PFSK-1 (cell line): ENCODE data around the gene NFIC.

Experiments used
- FOXP2 ChIP-seq: optimal IDR thresholded peaks from 2 replicates; pipeline ENCODE3; 2011; ENCODE audit warnings: borderline replicate concordance, control low read depth, inconsistent platforms; ENCODE audit not compliant: insufficient read depth; ENCODE audit errors: extremely low read length, extremely low read depth
- POLR2AphosphoS5 ChIP-seq: IDR thresholded peaks from 2 replicates; pipeline ENCODE4 v1.6.1; 2012; ENCODE audit warnings: low read depth, mild to moderate bottlenecking, control low read depth, low read length, moderate library complexity
- SIN3A ChIP-seq: IDR thresholded peaks from 2 replicates; pipeline ENCODE4 v1.6.1; 2012; ENCODE audit warnings: mild to moderate bottlenecking, low read length, moderate library complexity, borderline replicate concordance; ENCODE audit not compliant: insufficient read depth
- TAF1 ChIP-seq: IDR thresholded peaks from 2 replicates; pipeline ENCODE4 v1.6.1; 2012; ENCODE audit warnings: low read length, control low read depth, borderline replicate concordance; ENCODE audit not compliant: insufficient read depth
- TF ChIP-seq, protein P1 (sequence below), 2 experiments: IDR thresholded peaks; 2 replicates each; pipeline versions ENCODE4 v1.6.1 to v1.8.0; 2011 to 2012; ENCODE audit warnings: low read depth in 2 of 2, low read length in 2 of 2, control low read depth in 1 of 2, inconsistent platforms in 1 of 2, mild to moderate bottlenecking in 1 of 2, moderate library complexity in 1 of 2; ENCODE audit not compliant: insufficient read depth in 1 of 2

NFIC gene

DNA sequence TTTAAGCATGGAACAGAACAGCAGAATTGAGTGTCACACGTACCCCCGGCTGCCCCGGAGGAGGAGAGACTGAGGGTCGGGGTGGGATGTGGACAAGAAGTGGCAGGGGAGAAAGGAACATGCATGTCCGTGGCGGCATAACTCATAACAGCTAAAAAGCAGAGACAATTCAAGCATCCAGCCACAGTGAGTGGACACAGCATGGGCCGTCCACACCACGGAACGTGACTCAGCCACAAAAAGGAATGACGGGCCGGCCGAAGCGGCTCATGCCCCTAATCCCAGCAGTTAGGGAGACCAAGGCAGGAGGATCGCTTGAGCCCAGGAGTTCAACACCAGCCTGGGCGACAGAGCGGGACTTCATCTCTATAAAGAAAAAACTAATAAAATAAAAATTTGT is 126.5 kb downstream of the NFIC start:
- TF ChIP-seq FOXP2 (no peak), TAF1 (no peak), POLR2AphosphoS5 (no peak), SIN3A (no peak)
- TF ChIP-seq, protein P1, sequence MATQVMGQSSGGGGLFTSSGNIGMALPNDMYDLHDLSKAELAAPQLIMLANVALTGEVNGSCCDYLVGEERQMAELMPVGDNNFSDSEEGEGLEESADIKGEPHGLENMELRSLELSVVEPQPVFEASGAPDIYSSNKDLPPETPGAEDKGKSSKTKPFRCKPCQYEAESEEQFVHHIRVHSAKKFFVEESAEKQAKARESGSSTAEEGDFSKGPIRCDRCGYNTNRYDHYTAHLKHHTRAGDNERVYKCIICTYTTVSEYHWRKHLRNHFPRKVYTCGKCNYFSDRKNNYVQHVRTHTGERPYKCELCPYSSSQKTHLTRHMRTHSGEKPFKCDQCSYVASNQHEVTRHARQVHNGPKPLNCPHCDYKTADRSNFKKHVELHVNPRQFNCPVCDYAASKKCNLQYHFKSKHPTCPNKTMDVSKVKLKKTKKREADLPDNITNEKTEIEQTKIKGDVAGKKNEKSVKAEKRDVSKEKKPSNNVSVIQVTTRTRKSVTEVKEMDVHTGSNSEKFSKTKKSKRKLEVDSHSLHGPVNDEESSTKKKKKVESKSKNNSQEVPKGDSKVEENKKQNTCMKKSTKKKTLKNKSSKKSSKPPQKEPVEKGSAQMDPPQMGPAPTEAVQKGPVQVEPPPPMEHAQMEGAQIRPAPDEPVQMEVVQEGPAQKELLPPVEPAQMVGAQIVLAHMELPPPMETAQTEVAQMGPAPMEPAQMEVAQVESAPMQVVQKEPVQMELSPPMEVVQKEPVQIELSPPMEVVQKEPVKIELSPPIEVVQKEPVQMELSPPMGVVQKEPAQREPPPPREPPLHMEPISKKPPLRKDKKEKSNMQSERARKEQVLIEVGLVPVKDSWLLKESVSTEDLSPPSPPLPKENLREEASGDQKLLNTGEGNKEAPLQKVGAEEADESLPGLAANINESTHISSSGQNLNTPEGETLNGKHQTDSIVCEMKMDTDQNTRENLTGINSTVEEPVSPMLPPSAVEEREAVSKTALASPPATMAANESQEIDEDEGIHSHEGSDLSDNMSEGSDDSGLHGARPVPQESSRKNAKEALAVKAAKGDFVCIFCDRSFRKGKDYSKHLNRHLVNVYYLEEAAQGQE (IDR thresholded peaks at IDR 0.05; ENCODE audit: insufficient read depth in 1 of 2, low read depth in 2 of 2, low read length in 2 of 2): no peak

DNA sequence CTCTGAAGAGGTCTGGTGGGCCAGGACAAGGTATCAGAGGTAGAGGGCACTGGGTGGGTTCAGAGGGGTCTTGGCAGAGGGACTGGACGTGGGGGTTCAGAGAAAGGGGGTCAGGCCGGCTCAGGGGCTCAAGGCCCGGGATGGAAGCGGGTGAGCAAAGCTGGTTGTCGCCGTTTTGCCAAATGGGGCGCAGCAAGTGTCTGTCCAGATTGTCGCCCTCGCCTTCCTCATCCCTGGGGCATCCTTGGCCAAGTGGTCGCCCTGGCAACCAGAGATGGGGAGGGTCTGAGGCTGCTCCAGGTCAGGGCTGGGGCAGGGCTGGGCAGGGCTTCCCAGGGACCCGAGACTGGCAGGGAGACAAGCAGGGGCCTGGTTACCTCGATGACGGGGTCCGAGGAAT is 127.3 kb downstream of the NFIC start:
- no peak for TF ChIP-seq POLR2AphosphoS5
- TF ChIP-seq FOXP2: no peak

DNA sequence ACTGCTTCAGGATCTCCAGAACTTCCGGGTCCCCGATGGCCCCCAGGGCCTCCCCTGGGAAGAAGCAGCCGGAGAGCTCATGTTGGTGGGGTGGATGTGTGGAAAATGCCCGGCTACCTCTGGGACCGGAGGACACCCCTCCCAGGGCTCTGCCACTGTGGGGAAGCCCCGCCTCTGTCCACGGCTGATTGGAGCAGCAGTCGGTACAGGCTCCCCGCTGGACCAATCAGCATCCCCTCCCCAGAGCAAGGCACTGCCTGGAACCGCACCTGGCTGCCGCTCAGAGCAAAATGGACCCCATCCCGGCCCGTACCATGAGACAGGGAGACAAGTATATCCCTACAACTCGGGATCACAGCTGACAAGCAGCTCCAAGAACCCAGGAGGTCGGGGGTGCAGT is 127.7 kb downstream of the NFIC start:
- TF ChIP-seq SIN3A (no peak), POLR2AphosphoS5 (no peak), TAF1 (no peak), FOXP2 (no peak)
- TF ChIP-seq, protein P1 (IDR thresholded peaks at IDR 0.05; ENCODE audit: insufficient read depth in 1 of 2, low read depth in 2 of 2, low read length in 2 of 2): no peak

DNA sequence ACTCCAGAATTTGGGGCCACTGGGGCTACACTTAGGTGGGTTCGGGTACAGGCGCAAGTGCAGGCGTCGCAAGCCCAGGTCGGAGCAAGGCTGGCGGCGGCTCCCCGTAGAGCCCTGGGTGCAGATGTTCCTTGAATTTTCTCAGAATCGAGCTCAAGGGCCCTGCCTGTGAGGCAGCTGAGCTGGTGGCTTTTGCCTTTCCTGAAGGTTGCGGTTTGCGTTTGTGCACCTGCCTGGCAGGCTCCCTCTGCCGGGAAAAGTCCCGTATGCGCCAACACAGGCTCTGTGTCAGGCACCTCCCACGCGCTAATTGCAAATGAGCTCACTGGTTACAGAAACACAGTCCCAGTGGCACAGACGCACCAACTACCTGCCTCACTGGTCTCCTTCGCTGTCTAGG is 128.2 kb downstream of the NFIC start:
- TF ChIP-seq SIN3A: no peak

DNA sequence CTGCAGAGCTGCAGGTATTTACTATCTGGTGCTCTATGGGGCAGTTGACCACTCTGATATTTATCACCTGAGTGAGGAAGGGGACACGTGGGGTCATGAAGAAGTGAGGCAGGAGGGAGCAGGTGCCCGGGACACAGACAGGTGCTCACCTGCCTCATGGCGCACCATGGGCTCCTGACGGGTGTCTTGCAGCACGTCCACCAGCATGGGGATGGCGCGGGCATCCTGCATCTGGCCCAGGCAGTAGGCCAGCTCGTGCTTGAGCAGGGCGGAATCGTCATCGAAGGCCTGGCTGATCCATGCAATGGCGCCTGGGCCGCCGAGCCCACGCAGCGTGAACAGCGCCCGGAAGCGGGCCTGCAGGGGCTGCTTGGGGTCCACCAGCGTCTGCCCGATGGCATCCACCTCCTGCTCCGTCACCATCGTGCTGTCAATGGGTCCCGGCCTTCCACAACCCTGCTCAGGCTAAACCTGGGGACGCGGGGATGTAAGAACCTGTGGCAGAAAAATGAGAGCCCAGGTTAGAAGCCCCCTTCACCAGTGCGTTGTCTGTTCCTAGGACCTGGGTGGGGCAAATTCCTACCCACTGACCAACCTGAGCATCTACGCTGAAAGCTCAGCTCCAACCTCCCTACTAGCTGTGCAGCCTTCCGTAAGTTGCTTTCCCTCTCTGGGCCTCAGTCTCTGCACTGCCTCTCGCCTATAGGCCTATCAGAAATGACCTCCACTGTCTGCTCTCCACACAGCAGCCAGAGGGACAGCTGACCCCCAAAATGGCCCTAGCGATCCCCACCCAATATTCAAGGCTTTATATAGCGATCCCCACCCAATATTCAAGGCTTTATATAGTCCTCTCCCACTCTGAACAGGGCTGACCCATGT is 130.2 kb downstream of the NFIC start:
- TF ChIP-seq POLR2AphosphoS5 (no peak), TAF1 (no peak), FOXP2 (no peak), SIN3A (no peak)
- TF ChIP-seq, protein P1 (IDR thresholded peaks at IDR 0.05; ENCODE audit: insufficient read depth in 1 of 2, low read depth in 2 of 2, low read length in 2 of 2): no peak

DNA sequence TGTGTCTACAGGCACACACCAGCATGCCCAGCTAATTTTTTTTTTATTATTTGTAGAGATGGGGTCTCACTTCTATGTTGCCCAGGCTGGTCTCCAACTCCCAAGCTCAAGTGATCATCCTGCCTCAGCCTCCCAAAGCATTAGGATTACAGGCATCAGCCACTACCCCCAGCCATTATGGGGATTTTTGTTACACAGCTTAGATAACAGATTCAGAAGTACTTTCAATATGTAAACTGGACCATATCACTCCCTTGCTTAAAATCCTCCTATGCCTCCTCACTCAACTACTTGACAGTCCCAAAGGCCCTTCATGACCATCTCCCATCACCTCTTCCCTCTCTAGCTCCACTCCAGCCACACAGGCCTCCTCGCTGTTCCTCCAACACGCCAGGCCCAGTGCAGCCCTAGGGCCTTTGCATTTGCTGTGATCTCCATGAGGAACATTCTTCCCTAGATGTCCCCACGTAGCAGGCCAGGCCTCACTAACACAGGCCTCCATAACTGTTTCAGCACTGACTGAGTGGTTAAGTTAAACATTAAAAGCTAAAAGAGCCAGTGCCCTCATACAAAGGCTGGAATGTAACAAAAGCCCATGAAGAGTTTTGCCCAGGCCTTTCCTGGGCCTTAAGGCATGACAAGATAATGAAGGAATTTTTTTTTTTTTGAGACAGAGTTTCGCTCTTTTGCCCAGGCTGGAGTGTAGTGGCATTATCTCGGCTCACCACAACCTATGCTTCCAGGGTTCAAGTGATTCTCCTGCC is 131.6 kb downstream of the NFIC start:
- TF ChIP-seq FOXP2 (no peak), SIN3A (no peak), TAF1 (no peak), POLR2AphosphoS5 (no peak)
- TF ChIP-seq, protein P1 (IDR thresholded peaks at IDR 0.05; ENCODE audit: insufficient read depth in 1 of 2, low read depth in 2 of 2, low read length in 2 of 2): no peak
